ENCODE measurements around the gene GTPBP10. TPM values are rescaled to one million over a fixed set of nuclear protein-coding genes. Genes with fewer than 3 reads are reported as not detected.
A peak's percentile ranks its signal among the peaks of the same experiment; 100 is the strongest.
"Not testable (repeated sequence)": the region's sequence is repeated elsewhere in the genome, so short reads cannot be mapped to it uniquely, and the experiment has no call there.

Gene GTPBP10
- total RNA-seq, 6 experiments from 2014 or later = 19.9 to 27.2 (median 23.3) TPM

- H3K27me3 Mint-ChIP-seq (ENCODE audit: insufficient read depth) = peaks cover 20% of the 10 kb centered on the region
Measured at GRCh38 chr7:90322837-90323236, 23.7 kb upstream of the GTPBP10 start.

GRCh38 chr7:90326500-90326899 is 20.0 kb upstream of the GTPBP10 start:
- Mint-ChIP-seq H3K4me3 (no peak overlapping the region), H3K27ac (no peak overlapping the region)

More at GRCh38 chr7:90322837-90323236, 23.7 kb upstream of the GTPBP10 start:
- no peaks in the 10 kb centered on the region for H3K9me3 Mint-ChIP-seq
- 0 out of 2 replicates have a peak, but pooled peaks cover 5% of the 10 kb centered on the region for H3K36me3 Mint-ChIP-seq (ENCODE audit: low read depth)
- DNase-seq = no peak
- no peak overlapping the region for H3K4me3 Mint-ChIP-seq
- H3K4me1 Mint-ChIP-seq (ENCODE audit: low read depth) = peaks cover 17% of the 10 kb centered on the region
- no peak overlapping the region for H3K27ac Mint-ChIP-seq
- no peak for TF ChIP-seq CTCF (IDR thresholded peaks at IDR 0.05)

GRCh38 chr7:90334193-90334843 is 12.2 kb upstream of the GTPBP10 start:
- Mint-ChIP-seq H3K4me1 (ENCODE audit: low read depth) (peaks cover 14% of the 10 kb centered on the region), H3K4me3 (no peak overlapping the region)
- TF ChIP-seq CTCF (IDR thresholded peaks at IDR 0.05) = no peak

More at GRCh38 chr7:90326500-90326899, 20.0 kb upstream of the GTPBP10 start:
- Mint-ChIP-seq H3K27me3 (ENCODE audit: insufficient read depth) (peaks cover 6% of the 10 kb centered on the region), H3K4me1 (ENCODE audit: low read depth) (peaks cover 5% of the 10 kb centered on the region; the same call in 1 of the 2 replicates), H3K9me3 (no peaks in the 10 kb centered on the region), H3K36me3 (ENCODE audit: low read depth) (0 out of 2 replicates have a peak, but pooled peaks cover 5% of the 10 kb centered on the region)
- no peak for TF ChIP-seq CTCF (IDR thresholded peaks at IDR 0.05)
- no peak for DNase-seq

DNA sequence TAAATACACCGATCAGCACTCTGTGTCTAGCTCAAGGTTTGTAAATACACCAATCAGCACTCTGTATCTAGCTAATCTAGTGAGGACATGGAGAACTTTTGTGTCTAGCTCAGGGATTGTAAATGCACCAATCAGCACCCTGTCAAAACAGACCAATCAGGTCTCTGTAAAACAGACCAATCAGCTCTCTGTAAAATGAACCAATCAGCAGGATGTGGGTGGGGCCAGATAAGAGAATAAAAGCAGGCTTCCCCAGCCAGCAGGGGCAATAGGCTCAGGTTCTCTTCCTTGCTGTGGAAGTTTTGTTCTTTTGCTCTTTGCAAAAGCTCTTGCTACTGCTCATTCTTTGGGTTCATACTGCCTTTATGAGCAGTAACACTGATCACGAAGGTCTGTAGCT is 11.6 kb upstream of the GTPBP10 start:
- H3K27me3 Mint-ChIP-seq (ENCODE audit: insufficient read depth); H3K4me3 Mint-ChIP-seq; H3K36me3 Mint-ChIP-seq (ENCODE audit: low read depth); H3K9me3 Mint-ChIP-seq; H3K27ac Mint-ChIP-seq; DNase-seq: not testable (repeated sequence)
- peaks cover 14% of the 10 kb centered on the region for H3K4me1 Mint-ChIP-seq (ENCODE audit: low read depth)

More at GRCh38 chr7:90334193-90334843, 12.2 kb upstream of the GTPBP10 start:
- H3K27me3 Mint-ChIP-seq (ENCODE audit: insufficient read depth) = peaks cover 10% of the 10 kb centered on the region
- H3K36me3 Mint-ChIP-seq (ENCODE audit: low read depth) = peaks cover 5% of the 10 kb centered on the region; the same call in 1 of the 2 replicates
- H3K27ac Mint-ChIP-seq = no peak overlapping the region
- H3K9me3 Mint-ChIP-seq = peaks cover 3% of the 10 kb centered on the region; the same call in 1 of the 2 replicates
- no peak for DNase-seq

- peaks cover 10% of the 10 kb centered on the region for H3K27me3 Mint-ChIP-seq (ENCODE audit: insufficient read depth)
- TF ChIP-seq CTCF (IDR thresholded peaks at IDR 0.05) = no peak
- H3K4me3 Mint-ChIP-seq = no peak overlapping the region
- peaks cover 5% of the 10 kb centered on the region; the same call in 1 of the 2 replicates for H3K36me3 Mint-ChIP-seq (ENCODE audit: low read depth)
- peaks cover 14% of the 10 kb centered on the region for H3K4me1 Mint-ChIP-seq (ENCODE audit: low read depth)
- DNase-seq = no peak
- no peak overlapping the region for H3K27ac Mint-ChIP-seq
- peaks cover 3% of the 10 kb centered on the region; the same call in 1 of the 2 replicates for H3K9me3 Mint-ChIP-seq
Measured at GRCh38 chr7:90337106-90337505, 9.4 kb upstream of the GTPBP10 start.

GRCh38 chr7:90345016-90345415 is 1.5 kb upstream of the GTPBP10 start:
- Mint-ChIP-seq H3K4me3 (peak overlapping the region; percentile 97), H3K36me3 (ENCODE audit: low read depth) (peaks cover 22% of the 10 kb centered on the region), H3K27me3 (ENCODE audit: insufficient read depth) (no peaks in the 10 kb centered on the region; the same call in 1 of the 2 replicates), H3K27ac (peak overlapping the region; percentile 96), H3K4me1 (ENCODE audit: low read depth) (peaks cover 28% of the 10 kb centered on the region), H3K9me3 (no peaks in the 10 kb centered on the region)
- no peak for DNase-seq
- TF ChIP-seq CTCF (IDR thresholded peaks at IDR 0.05) = no peak

Measured in HFFc6 (cell line).